GM10248 (cell line): ENCODE data around the gene OBSCN.

Experiments
- CTCF ChIA-PET: fragments of 300-600 bp; sonication (Branson Sonifier 250); formaldehyde crosslinking; extraction: SDS; loops from one replicate; lab custom pipeline; 2021; ENCODE audit warnings: antibody characterized with exemption; lab: Yijun Ruan, JAX
- POLR2A ChIA-PET: fragments of 350-650 bp; sonication (Branson Sonifier 250); formaldehyde crosslinking; extraction: SDS; loops from one replicate; lab custom pipeline; 2020; ENCODE audit warnings: antibody characterized with exemption; lab: Yijun Ruan, JAX
- DNase-seq: peaks from one replicate; pipeline ENCODE4 v3.0.0; 2012; ENCODE audit errors: extremely low spot score
- TF ChIP-seq, protein P1 (sequence below): IDR thresholded peaks from 2 replicates; pipeline ENCODE4 v1.5.1; 2012; ENCODE audit warnings: mild to moderate bottlenecking, low read depth; ENCODE audit errors: extremely low read depth, missing control alignments, control extremely low read depth

The OBSCN gene

DNA sequence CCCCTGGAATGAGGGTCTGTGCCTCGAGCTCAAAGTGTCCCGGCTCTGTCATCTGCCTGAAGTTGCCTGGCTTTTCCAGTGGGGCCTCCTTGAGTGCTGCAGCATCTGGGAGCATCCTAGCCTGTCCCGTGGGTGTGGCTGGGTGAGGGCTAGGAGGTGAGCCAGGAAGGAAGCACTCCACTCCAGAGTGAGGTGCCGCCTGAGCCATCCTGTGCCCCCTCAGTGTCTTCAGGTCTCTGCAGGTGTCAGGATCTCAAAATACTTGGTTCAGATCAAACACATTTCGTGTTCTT, 30.7 kb upstream of the OBSCN start:
- no peak for DNase-seq
- TF ChIP-seq, protein P1, sequence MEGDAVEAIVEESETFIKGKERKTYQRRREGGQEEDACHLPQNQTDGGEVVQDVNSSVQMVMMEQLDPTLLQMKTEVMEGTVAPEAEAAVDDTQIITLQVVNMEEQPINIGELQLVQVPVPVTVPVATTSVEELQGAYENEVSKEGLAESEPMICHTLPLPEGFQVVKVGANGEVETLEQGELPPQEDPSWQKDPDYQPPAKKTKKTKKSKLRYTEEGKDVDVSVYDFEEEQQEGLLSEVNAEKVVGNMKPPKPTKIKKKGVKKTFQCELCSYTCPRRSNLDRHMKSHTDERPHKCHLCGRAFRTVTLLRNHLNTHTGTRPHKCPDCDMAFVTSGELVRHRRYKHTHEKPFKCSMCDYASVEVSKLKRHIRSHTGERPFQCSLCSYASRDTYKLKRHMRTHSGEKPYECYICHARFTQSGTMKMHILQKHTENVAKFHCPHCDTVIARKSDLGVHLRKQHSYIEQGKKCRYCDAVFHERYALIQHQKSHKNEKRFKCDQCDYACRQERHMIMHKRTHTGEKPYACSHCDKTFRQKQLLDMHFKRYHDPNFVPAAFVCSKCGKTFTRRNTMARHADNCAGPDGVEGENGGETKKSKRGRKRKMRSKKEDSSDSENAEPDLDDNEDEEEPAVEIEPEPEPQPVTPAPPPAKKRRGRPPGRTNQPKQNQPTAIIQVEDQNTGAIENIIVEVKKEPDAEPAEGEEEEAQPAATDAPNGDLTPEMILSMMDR, result no peak
- CTCF ChIA-PET, result interaction anchor here (0.9 to 3.0 kb wide), 4 partner anchors 11 to 40 kb away, joined by 3 to 19 read pairs (median 4); partner anchors contain the start of gene IBA57
- POLR2A ChIA-PET, result no interaction called here

DNA sequence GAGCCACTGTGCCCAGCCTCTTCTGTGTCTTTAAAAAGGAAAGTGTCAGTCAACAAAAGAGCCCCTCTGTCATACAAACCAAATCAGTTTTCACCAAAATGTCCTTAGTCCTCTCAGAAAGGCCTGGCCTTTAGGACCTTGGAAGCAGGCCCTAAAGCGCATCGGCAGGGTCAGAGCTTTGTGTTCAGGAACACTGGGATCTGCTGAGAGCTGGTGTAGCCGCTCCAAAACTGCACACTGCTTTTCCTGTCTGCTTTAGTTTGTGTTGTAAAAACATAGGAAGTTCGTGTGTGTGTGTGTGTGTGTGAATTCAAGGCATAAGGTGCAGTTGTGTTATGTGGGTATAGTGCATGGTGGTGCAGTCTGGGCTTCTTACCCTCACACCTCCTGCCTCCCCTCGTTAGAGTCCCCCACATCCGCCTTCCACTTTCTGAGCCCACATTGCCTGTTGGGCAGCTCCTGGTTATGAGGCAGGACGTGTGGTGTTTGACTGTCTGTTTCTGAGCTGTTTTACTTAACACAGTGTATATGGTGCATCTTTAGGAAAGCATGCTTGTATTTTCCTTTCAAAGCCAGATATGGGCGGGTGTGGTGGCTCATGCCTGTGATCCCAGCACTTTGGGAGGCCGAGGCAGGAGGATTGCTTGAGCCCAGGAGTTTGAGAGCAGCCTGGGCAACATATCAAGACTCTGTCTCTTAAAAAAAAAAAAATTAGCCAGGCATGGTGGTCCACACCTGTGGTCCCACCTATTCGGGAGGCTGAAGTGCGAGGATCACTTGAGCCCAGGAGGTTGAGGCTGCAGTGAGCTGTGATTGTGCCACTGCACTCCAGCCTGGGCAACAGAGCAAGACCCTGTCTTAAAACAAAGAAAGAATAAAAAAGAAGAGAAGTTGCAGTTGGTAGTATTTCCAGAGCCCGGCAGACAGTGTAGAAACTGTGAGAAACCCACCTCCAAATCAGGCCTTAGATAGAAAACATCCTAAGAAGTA, 29.8 kb upstream of the OBSCN start:
- ChIA-PET CTCF (interaction anchor here (1.2 to 3.0 kb wide), 3 partner anchors 12 to 13 kb away, joined by 4 to 19 read pairs (median 5); partner anchors contain the start of gene IBA57), POLR2A (no interaction called here)
- TF ChIP-seq, protein P1, result no peak
- no peak for DNase-seq

DNA sequence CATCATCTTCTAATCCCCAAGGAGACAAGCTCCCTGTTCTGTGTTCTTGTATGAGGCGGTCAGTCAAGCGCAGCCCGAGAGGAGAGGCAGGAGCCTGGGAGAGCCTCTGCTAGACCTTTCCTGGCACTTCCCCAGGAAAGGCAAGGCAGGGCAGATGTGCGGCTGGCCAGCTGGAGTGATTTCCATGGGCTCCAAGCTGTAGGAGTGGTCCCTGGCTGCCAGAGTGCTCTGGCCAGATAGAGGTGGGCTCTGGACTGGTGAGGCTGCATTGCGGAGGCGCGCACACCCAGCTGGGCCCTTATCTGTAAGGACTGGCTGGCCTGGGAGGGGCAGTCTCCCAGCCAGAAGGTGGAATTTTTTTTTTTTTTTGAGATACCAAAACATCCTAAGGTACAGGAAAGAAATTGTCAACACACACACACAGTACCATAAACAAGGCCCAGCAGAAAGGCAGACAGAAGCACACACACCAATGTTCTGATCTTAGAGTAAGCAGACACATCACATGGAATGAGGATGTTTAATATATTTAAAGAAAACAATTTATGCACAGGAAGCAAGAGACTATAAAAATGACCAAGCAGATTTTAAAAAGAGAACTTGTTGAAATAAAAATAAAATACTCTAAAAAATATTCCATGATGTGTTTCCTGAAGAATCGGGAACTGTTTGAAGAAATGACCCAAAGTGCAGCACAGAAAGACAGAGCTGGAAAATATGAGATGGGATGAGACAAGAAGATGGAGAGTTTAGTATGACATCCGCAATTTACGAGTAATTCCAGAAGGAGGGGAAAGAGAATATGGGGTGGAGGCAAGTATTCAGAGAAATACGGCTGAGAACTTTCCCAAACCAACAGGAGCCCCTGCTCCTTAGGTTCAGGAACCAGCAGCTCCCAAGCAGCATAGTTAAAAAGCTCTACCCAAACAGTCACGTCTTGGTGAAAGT, 28.8 kb upstream of the OBSCN start:
- ChIA-PET CTCF (interaction anchor here (0.9 to 3.0 kb wide), 3 partner anchors 9 to 14 kb away, joined by 3 to 19 read pairs (median 5); partner anchors contain the start of gene IBA57), POLR2A (no interaction called here)
- TF ChIP-seq, protein P1, result no peak
- DNase-seq, result no peak

DNA sequence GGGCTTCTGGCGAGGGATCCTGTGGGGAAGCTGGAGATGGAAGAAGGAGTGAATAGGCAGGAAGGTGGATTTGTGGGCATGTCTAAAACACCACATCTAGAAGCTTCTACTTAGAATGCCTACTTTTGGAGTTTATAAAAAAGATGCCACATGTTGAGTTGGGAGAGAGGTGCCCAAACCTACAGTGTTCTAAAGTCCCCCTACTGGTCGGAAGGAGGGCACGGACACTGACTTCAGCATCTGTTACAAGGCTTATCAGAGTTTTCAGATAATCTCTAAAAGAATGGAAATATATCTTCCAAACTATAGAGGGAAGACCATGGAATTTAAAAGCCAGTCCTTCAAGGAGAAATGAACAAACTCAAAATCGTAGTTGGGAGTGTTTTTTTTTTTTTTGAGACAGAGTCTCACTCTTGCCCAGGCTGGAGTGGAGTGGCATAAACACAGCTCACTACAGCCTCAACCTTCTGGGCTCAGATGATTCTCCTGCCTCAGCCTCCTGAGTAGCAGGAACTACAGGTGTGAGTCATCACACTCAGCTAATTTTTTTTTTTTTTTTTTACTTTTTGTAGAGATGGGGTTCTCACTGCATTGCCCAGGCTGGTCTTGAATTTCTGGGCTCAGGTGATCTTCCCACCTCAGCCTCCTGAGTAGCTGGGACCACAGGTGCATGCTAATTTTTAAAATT, 27.4 kb upstream of the OBSCN start:
- no peak for DNase-seq
- POLR2A ChIA-PET, result no interaction called here
- CTCF ChIA-PET, result interaction anchor here (1.2 kb wide), 1 partner anchor 181 kb away, joined by 3 read pairs; no protein-coding TSS in a partner anchor
- TF ChIP-seq, protein P1, result peak; percentile 10

DNA sequence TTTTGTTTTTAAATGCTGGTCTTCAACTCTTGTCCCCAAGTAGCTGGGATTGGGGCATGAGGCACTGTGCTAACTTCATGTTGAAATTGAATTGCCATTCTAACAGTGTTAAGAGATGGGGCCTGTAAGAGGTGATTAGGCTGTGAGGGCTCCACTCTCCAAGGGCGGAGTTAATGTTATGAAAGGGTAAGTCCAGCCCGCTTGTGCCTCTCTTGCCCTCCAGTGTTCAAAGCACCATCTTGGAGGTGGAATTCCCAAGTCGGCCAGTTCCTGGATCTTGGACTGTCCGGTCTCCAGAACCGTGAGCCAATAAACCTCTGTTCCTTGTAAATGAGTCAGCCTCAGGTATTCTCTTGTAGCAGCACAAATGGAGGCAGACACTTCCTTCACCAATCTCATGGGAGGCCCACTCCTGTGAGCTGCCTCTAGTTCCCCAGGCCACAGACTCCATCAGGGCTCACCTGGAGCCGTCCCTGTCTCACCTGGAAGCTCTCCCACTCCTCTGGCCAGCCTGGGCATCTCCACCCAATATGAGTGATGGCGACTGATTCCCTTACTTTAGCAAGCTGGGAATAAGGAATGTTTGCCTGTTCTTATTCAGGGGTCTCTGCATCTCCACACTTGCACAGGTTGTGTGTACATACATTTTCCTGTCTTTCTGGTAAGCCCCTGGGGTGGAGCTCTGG, 26.7 kb upstream of the OBSCN start:
- ChIA-PET CTCF (interaction anchor here (1.1 to 1.2 kb wide), 2 partner anchors 33 to 181 kb away, joined by 3 to 4 read pairs; no protein-coding TSS in a partner anchor), POLR2A (interaction anchor here (0.6 kb wide), 1 partner anchor 14 kb away, joined by 4 read pairs; no protein-coding TSS in a partner anchor)
- DNase-seq, result no peak
- TF ChIP-seq, protein P1, result no peak
